ENCODE measurements around the gene CEP70. TPM values are rescaled to one million over a fixed set of nuclear protein-coding genes. Genes with fewer than 3 reads are reported as not detected.
"Not testable (repeated sequence)": the region's sequence is repeated elsewhere in the genome, so short reads cannot be mapped to it uniquely, and the experiment has no call there.

Gene CEP70
- total RNA-seq, 4 donors from 2014 or later, result 11.2 to 57.8 (median 23.0) TPM

DNA sequence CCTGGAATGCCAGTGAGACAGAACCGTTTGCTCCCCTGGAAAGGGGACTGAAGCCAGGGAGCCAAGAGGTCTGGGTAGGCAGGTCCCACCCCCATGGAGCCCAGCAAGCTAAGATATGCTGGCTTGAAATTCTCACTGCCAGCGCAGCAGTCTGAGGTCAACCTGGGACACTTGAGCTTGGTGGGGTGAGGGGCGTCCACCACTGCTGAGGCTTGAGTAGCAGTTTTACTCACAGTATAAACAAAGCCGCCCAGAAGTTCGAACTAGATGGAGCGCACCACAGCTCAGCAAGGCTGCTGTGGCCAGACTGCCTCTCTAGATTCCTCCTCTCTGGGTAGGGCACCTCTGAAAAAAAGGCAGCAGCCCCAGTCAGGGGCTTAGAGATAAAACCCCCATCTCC, 33.6 kb downstream of the CEP70 start:
- H3K27ac ChIP-seq, result no peak overlapping the region
- TF ChIP-seq POLR2A (IDR thresholded peaks at IDR 0.05), result no peak
- TF ChIP-seq, protein P1, sequence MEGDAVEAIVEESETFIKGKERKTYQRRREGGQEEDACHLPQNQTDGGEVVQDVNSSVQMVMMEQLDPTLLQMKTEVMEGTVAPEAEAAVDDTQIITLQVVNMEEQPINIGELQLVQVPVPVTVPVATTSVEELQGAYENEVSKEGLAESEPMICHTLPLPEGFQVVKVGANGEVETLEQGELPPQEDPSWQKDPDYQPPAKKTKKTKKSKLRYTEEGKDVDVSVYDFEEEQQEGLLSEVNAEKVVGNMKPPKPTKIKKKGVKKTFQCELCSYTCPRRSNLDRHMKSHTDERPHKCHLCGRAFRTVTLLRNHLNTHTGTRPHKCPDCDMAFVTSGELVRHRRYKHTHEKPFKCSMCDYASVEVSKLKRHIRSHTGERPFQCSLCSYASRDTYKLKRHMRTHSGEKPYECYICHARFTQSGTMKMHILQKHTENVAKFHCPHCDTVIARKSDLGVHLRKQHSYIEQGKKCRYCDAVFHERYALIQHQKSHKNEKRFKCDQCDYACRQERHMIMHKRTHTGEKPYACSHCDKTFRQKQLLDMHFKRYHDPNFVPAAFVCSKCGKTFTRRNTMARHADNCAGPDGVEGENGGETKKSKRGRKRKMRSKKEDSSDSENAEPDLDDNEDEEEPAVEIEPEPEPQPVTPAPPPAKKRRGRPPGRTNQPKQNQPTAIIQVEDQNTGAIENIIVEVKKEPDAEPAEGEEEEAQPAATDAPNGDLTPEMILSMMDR (IDR thresholded peaks at IDR 0.05), result no peak
- no peak for DNase-seq
- H3K9me3 ChIP-seq, result peaks cover 0 to 17% (median 2%) of the 10 kb centered on the region in 4 donors
- H3K27me3 ChIP-seq, result no peaks in the 10 kb centered on the region
- no peak overlapping the region for H3K4me3 ChIP-seq
- H3K36me3 ChIP-seq, result peaks cover 0 to 13% (median 0%) of the 10 kb centered on the region in 3 donors
- no peaks in the 10 kb centered on the region for H3K4me1 ChIP-seq

DNA sequence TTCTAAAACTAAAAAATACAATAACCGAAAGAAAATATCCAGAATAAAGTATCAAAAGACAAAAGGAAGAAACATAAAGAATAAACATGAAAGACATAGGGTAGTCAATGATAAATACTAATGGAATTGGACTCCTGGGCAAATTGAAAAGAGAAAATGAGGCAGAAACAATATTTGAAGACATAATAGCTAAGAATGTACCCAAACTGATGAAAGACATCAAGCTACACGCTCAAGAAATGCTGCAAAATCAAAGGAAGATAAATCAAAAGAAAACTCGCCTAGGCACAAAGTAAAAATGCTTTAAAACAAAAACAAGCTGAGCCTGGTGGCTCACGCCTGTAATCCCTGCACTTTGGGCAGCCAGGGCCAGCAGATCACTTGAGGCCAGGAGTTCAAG, 34.9 kb downstream of the CEP70 start:
- Histone ChIP-seq H3K27ac (no peak overlapping the region), H3K4me3 (no peak overlapping the region), H3K36me3 (peaks cover 0 to 13% (median 0%) of the 10 kb centered on the region in 3 donors), H3K9me3 (peaks cover 0 to 17% (median 2%) of the 10 kb centered on the region in 4 donors), H3K4me1 (no peaks in the 10 kb centered on the region), H3K27me3 (no peaks in the 10 kb centered on the region)
- no peak for TF ChIP-seq POLR2A (IDR thresholded peaks at IDR 0.05)
- TF ChIP-seq, protein P1 (IDR thresholded peaks at IDR 0.05), result no peak
- no peak for DNase-seq

DNA sequence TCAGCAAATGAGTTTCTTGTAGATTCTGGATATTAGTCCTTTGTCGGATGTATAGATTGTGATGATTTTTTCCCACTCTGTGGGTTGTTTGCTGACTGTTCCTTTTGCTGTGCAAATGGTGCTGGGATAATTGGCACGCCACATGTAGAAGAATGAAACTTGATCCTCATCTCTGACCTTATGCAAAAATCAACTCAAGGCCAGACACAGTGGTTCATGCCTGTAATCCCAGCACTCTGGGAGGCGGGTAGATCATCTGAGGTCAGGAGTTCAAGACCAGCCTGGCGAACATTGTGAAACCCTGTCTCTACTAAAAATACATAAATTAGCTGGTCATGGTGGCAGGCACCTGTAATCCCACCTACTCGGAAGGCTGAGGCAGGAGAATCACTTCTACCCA, 39.3 kb downstream of the CEP70 start:
- H3K4me3 ChIP-seq, DNase-seq, H3K36me3 ChIP-seq, H3K27ac ChIP-seq, H3K27me3 ChIP-seq, H3K4me1 ChIP-seq: not testable (repeated sequence)
- H3K9me3 ChIP-seq, result peaks cover 0 to 12% (median 2%) of the 10 kb centered on the region in 4 donors

DNA sequence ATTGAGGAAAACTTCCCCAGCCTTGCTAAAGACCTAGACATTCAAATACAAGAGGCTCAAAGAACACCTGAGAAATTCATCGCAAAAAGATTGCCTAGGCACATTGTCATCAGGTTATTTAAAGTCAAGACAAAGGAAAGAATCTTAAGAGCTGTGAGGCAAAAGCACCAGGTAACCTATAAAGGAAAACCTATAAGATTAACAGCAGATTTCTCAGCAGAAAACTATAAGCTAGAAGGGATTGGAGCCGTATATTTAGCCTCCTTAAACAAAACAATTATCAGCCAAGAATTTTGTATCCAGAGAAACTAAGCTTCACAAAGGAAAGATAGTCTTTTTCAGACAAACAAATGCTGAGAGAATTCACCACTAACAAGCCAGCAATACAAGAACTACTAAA, 43.1 kb downstream of the CEP70 start:
- not testable (repeated sequence) for DNase-seq, H3K27me3 ChIP-seq, H3K4me3 ChIP-seq, H3K27ac ChIP-seq, H3K4me1 ChIP-seq
- Histone ChIP-seq H3K36me3 (peaks cover 0 to 41% (median 0%) of the 10 kb centered on the region in 3 donors), H3K9me3 (peaks cover 0 to 17% (median under 1%) of the 10 kb centered on the region in 4 donors)

DNA sequence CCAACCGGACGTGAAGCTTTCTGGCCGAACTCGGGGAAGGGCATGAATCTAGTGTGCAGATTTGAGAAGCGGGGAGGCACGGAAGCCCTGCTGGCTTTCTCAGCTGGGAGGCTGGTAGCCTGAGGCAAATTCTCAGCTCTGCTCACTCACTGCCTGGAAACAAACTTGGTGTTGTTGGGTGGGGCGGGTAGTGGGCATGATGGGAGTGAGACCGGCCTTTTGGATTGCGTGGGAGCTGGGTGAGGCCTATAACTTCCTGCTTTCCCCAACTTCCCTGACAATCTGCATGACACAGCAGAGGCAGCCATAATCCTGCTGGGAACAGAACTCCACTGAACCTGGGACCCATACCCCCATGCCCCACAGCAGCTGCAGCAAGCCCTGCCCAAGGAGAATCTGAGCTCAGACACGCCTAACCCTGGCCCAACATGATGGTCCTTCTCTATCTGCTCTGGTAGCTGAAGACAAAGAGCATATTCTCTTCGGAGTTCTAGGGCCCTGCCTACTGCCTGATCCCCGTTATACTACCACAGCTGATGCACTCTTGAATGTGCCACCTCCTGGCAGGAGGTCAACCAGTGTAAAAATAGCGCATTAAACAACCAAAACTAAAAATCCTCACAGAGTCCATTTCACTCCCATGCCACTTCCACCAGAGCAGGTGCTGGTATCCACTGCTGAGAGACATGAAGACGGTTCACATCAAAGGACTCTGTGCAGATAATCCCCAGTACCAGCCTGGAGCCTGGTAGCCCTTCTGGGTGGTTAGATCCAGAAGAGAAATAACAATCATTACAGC, 44.7 kb downstream of the CEP70 start:
- DNase-seq, result no peak
- H3K4me1 ChIP-seq, result no peaks in the 10 kb centered on the region
- no peak overlapping the region for H3K4me3 ChIP-seq
- TF ChIP-seq POLR2A (IDR thresholded peaks at IDR 0.05), result no peak
- TF ChIP-seq, protein P1 (IDR thresholded peaks at IDR 0.05), result no peak
- peaks cover 0 to 28% (median 0%) of the 10 kb centered on the region in 4 donors for H3K9me3 ChIP-seq
- H3K27me3 ChIP-seq, result no peaks in the 10 kb centered on the region
- peaks cover 0 to 46% (median 0%) of the 10 kb centered on the region in 3 donors for H3K36me3 ChIP-seq
- H3K27ac ChIP-seq, result no peak overlapping the region

DNA sequence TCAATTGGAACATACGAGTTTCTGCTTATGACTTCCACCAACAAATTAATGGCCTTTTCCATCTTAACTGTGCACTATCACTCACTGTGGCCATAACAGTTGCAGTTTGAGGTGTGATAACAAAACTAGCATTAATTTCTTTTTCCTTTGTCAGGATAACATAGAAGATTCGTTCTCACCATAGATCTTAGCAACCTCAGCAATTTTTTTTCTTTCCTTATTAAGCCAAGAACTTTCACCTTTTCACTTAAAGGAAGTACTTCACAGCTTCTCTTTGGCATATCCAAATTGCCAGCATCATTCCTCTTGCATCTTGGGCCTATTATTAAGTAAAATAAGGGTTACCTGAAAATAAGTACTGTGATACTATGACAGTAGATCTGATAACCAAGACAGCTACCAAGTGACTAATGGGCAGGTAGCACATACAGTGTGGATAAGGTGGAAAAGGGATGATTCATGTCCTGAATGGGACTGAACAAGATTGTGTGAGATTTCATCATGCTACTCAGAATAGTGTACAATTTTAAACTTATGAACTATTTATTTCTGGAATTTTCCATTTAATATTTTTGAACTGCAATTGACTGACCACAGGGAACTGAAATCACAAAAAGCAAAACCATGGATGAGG, 46.6 kb downstream of the CEP70 start:
- peaks cover 0 to 28% (median 0%) of the 10 kb centered on the region in 4 donors for H3K9me3 ChIP-seq
- TF ChIP-seq POLR2A (IDR thresholded peaks at IDR 0.05), result no peak
- TF ChIP-seq, protein P1 (IDR thresholded peaks at IDR 0.05), result no peak

More for the DNA sequence above, 46.6 kb downstream of the CEP70 start:
- no peak overlapping the region for H3K4me3 ChIP-seq
- no peaks in the 10 kb centered on the region for H3K4me1 ChIP-seq
- H3K27ac ChIP-seq, result no peak overlapping the region
- H3K27me3 ChIP-seq, result no peaks in the 10 kb centered on the region
- DNase-seq, result no peak
- peaks cover 0 to 56% (median 0%) of the 10 kb centered on the region in 3 donors for H3K36me3 ChIP-seq
